ENCODE data around the gene SPSB4.

Gene SPSB4

DNA sequence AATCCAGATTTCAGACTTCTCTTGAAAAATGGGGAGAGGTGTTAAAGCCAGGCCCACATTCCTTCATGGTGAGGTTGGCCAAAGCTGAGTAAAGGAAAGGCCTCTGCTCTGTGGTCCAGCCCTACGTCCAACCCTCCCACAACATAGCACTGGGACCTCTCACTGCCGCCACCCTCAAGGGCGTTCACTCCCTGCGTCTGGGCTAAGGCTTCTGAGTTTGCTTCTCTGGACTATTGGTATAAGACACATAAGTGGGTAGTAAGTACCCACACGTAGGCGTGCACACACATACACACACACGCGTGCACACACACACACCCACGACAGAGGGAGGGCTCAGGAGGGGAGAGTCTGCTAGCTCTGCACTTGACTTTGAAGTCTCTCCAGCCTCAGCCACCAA lies 100.3 kb downstream of the SPSB4 start:
- TF ChIP-seq, protein P1, sequence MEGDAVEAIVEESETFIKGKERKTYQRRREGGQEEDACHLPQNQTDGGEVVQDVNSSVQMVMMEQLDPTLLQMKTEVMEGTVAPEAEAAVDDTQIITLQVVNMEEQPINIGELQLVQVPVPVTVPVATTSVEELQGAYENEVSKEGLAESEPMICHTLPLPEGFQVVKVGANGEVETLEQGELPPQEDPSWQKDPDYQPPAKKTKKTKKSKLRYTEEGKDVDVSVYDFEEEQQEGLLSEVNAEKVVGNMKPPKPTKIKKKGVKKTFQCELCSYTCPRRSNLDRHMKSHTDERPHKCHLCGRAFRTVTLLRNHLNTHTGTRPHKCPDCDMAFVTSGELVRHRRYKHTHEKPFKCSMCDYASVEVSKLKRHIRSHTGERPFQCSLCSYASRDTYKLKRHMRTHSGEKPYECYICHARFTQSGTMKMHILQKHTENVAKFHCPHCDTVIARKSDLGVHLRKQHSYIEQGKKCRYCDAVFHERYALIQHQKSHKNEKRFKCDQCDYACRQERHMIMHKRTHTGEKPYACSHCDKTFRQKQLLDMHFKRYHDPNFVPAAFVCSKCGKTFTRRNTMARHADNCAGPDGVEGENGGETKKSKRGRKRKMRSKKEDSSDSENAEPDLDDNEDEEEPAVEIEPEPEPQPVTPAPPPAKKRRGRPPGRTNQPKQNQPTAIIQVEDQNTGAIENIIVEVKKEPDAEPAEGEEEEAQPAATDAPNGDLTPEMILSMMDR (IDR thresholded peaks at IDR 0.05; ENCODE audit: low read depth, low read length) = no peak
- DNase-seq (ENCODE audit: extremely low read depth, low read depth) = no peak

DNA sequence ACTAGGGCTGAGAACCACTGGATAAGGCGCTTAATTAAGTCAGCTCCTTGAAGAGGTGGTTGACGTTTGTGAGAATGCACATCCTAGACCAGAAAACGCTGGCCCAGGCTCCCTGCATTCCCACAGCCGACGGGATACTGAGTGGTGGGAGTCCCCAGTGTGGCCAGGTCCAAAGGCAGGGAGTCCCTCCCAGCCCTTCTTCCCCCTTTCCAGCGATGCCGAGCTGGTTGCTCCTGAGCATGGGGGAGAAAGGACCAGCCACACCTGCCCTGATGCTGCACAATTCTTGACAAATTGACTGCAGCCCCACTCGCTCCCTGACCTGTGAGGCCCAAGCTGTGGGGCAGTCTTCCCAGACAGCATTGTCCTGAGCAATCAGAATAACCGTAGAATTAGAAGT lies 101.0 kb downstream of the SPSB4 start:
- no peak for DNase-seq (ENCODE audit: extremely low read depth, low read depth)
- TF ChIP-seq, protein P1 (IDR thresholded peaks at IDR 0.05; ENCODE audit: low read depth, low read length) = no peak

DNA sequence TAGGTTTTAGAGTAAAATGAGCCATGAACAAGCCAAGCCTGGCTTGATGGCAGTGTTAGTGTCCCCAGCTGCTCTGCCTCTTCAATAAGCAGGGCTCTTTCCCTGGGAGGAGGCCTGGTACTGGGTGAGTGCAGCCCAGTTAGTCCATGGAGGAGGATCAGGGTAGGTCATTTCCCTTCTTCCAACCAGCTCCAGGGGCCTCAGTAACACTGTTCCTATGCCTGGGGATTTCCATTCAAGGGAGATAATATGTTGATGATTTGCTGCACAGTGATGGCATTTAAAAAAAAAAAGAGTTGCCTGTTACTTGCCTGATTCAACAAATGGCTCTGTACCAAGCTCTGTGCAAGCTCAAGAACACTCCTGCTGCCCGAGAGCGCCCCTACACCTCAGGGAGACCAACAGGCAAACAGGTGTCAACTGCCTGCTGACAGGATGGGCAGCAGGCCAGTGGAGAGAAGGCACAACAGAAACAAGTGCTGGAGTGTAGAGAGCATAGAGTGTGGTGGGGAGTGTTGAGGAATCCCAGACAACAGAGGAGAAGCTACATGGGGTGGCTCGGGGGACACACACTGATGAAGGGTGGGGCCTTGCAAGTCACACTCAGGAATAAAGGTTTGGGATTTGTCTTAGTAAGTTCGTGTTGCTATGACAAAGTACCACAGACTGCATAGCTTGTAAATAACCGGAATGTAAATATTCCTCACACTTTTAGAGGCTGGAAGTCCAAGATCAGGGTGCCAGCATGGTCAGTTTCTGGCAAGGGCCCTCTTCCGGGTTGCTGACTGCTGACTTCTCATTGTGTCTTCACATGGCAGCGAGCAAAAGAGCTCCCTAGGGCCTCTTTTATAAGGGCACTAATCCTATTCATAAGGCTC lies 101.9 kb downstream of the SPSB4 start:
- no peak for DNase-seq (ENCODE audit: extremely low read depth, low read depth)
- TF ChIP-seq, protein P1 (IDR thresholded peaks at IDR 0.05; ENCODE audit: low read depth, low read length) = no peak

DNA sequence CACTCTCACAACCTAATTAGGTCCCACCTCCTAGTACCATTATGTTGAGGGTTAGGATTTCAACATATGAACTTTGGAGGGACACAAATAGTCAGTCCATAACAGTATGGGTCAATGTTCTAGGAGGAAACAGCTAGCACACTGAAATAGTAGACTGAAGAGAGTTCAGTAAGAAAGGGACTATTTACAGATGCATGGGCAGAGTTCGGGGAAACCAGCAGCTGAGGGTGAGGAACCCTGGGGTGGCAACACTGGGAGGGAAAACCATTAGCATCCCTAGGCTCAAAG lies 102.5 kb downstream of the SPSB4 start:
- DNase-seq (ENCODE audit: extremely low read depth, low read depth) = no peak
- TF ChIP-seq, protein P1 (IDR thresholded peaks at IDR 0.05; ENCODE audit: low read depth, low read length) = no peak

DNA sequence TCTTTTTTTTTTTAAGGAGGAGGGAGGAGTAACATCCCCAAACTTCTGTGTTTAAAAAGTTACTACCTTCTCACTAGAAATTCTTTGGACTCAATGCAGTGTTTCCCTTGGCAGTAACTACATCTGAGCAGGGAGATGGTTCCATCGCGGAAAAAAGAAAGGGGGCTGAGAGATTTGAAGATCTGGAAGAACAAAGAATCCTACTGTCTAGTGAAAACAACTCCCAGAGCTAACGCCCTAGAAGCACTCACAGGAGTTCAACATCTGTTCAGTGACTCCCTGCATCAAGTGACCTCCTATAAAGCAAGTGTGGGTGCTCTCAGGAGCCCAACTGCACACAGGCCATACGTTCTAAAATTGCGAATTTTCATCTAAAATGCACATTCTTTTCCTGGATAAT lies 113.7 kb downstream of the SPSB4 start:
- DNase-seq (ENCODE audit: extremely low read depth, low read depth) = no peak
- TF ChIP-seq, protein P1 (IDR thresholded peaks at IDR 0.05; ENCODE audit: low read depth, low read length) = no peak

DNA sequence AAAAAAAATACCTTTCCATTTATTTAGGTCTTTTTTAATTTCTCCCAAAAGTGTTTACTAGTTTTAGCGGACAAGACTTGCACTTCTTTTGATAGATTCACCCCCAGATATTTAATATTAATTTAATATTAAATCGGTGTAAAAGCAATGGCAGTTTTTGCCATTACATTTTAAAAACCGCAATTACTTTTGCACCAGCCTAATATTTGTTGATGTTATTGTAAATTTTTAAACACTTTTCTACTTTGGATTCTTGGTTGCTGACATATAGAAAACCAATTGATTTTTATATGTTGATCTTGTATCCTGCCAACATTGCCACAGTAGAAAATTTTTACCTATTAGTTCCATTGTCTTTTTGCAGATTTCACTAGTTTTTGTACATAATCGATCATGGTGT lies 116.5 kb downstream of the SPSB4 start:
- DNase-seq (ENCODE audit: extremely low read depth, low read depth) = no peak
- TF ChIP-seq, protein P1 (IDR thresholded peaks at IDR 0.05; ENCODE audit: low read depth, low read length) = no peak

DNA sequence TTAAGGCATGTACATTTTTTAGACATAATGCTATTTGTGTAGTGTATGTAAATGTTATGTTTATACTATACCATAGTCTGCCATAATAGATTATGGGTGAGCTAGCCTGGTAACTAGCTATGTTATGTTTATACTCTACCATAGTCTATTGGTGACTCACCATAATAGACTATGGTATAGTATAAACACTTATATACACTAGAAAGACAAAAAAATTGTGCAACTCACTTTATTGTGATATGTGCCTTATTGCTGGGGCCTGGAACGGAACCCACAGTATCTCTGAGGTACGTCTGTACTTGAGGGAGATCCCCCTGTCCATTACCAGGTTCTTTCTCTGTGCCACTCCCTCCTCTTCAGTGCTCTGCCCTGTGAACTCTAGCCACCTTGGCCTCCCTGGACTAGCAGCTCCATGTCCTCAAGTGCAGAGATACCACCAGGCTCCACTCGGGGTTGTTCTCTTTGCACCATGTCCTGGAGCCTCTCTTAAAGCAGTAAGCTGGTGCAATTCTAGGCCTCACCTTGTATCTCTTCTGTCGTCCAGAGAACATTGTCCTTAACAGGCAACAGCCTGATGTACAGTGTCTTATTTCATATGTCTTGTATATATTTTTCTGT lies 119.6 kb downstream of the SPSB4 start:
- no peak for DNase-seq (ENCODE audit: extremely low read depth, low read depth)
- TF ChIP-seq, protein P1 (IDR thresholded peaks at IDR 0.05; ENCODE audit: low read depth, low read length) = no peak

All from AG09319 (cell line).